ENCODE data around the gene AGMO. TPM values are rescaled to one million over a fixed set of nuclear protein-coding genes. Genes with fewer than 3 reads are reported as not detected.

AGMO gene
- total RNA-seq, 1 donor from 2014 or later: not detected

DNA sequence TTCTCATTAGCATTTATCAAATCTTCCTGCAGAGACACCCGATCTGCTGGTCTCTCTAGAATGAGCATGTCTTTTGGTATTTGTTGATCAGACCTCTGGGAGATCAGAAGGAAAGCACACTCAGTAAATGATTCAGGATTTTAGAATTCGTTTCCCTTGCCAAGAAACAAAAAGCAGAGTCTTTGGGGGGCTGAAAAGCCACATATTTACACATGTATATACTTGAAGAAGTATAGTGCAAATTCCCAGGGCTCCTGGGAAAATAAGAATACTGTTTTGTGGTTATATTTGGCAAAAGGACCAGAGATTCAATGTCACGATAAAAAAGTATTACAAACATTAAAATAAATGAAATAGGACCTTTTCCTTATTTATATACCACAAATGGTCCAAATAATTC is 100.2 kb downstream of the AGMO start:
- no peak overlapping the region for H3K27ac Mint-ChIP-seq

DNA sequence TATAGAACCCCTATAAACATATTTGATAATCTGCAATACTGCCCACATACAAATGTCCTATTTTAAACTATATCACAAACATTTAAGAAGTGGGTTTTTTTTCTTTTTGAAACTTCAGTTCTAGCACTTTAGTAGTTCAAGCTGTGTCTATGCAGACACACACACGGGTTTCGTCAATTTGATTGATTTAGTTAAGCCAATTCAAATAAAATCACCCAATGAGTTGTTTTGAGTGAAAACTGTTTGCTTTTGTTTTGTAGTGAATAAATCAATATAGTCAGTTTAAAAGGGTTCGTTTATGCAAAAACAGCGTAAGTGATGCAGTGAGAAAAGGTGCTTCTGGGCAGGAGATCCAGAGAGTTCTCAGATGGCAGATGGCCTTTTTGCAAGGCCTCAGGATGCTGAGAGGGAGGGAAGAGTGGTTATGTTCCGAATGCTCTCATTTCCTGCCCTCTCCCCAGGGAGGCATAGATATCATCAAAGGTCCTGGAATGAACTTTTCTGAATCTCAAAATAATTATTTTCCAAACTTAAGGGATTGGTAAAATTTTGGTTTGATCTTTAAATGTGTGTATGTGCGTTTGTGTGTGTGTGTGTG is 102.7 kb downstream of the AGMO start:
- DNase-seq (ENCODE audit: low spot score): no peak
- H3K36me3 Mint-ChIP-seq (ENCODE audit: low read depth): no peaks in the 10 kb centered on the region
- no peak overlapping the region for H3K4me3 Mint-ChIP-seq (ENCODE audit: low read depth)
- no peaks in the 10 kb centered on the region for H3K4me1 Mint-ChIP-seq (ENCODE audit: low read depth)
- no peaks in the 10 kb centered on the region for H3K9me3 Mint-ChIP-seq
- H3K27me3 Mint-ChIP-seq (ENCODE audit: low read depth): no peaks in the 10 kb centered on the region
- intact Hi-C loops (cut with micrococcal nuclease): no loop called here
- no peak overlapping the region for H3K27ac Mint-ChIP-seq

More for the DNA sequence above, 100.2 kb downstream of the AGMO start:
- peaks cover 3% of the 10 kb centered on the region for H3K9me3 Mint-ChIP-seq
- no peaks in the 10 kb centered on the region for H3K36me3 Mint-ChIP-seq (ENCODE audit: low read depth)
- intact Hi-C loops (cut with micrococcal nuclease): no loop called here
- no peaks in the 10 kb centered on the region for H3K27me3 Mint-ChIP-seq (ENCODE audit: low read depth)
- H3K4me3 Mint-ChIP-seq (ENCODE audit: low read depth): no peak overlapping the region
- H3K4me1 Mint-ChIP-seq (ENCODE audit: low read depth): no peaks in the 10 kb centered on the region
- DNase-seq (ENCODE audit: low spot score): no peak

- no peak overlapping the region for H3K4me3 Mint-ChIP-seq (ENCODE audit: low read depth)
- intact Hi-C loops (cut with micrococcal nuclease): no loop called here
- no peak overlapping the region for H3K27ac Mint-ChIP-seq
- H3K4me1 Mint-ChIP-seq (ENCODE audit: low read depth): no peaks in the 10 kb centered on the region
- H3K27me3 Mint-ChIP-seq (ENCODE audit: low read depth): no peaks in the 10 kb centered on the region
- DNase-seq (ENCODE audit: low spot score): no peak
- no peaks in the 10 kb centered on the region for H3K36me3 Mint-ChIP-seq (ENCODE audit: low read depth)
- peaks cover 2% of the 10 kb centered on the region for H3K9me3 Mint-ChIP-seq
These were observed 103.5 kb downstream of the AGMO start for GRCh38 chr7:15457990-15458955.

DNA sequence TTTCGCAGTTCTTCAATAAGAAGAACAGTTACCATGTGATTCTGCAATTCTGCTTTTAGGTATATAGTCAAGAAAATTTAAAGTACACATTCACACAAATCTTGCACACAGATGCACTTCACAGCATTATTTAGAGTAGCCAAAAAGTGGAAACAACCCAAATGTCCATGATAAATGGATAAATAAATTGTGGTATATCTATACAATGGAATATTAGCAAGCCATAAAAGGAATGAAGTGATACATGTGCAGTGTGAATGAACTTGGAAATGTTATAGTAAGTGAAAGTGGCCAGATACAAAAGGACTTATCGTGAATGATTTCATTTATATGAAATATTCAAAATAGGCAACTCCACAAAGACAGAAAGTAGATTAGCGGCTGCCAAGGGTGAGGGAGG is 109.1 kb downstream of the AGMO start:
- H3K36me3 Mint-ChIP-seq (ENCODE audit: low read depth): no peaks in the 10 kb centered on the region
- H3K4me1 Mint-ChIP-seq (ENCODE audit: low read depth): no peaks in the 10 kb centered on the region
- no peak overlapping the region for H3K4me3 Mint-ChIP-seq (ENCODE audit: low read depth)
- no peak for DNase-seq (ENCODE audit: low spot score)
- intact Hi-C loops (cut with micrococcal nuclease): no loop called here
- H3K9me3 Mint-ChIP-seq: peaks cover 11% of the 10 kb centered on the region
- H3K27ac Mint-ChIP-seq: no peak overlapping the region
- H3K27me3 Mint-ChIP-seq (ENCODE audit: low read depth): no peaks in the 10 kb centered on the region

GRCh38 chr7:15446722-15447121 is 115.1 kb downstream of the AGMO start:
- Mint-ChIP-seq H3K9me3 (peaks cover 32% of the 10 kb centered on the region), H3K27ac (no peak overlapping the region), H3K27me3 (ENCODE audit: low read depth) (no peaks in the 10 kb centered on the region), H3K4me1 (ENCODE audit: low read depth) (no peaks in the 10 kb centered on the region), H3K36me3 (ENCODE audit: low read depth) (no peaks in the 10 kb centered on the region), H3K4me3 (ENCODE audit: low read depth) (no peak overlapping the region)
- intact Hi-C loops (cut with micrococcal nuclease): no loop called here
- DNase-seq (ENCODE audit: low spot score): no peak

DNA sequence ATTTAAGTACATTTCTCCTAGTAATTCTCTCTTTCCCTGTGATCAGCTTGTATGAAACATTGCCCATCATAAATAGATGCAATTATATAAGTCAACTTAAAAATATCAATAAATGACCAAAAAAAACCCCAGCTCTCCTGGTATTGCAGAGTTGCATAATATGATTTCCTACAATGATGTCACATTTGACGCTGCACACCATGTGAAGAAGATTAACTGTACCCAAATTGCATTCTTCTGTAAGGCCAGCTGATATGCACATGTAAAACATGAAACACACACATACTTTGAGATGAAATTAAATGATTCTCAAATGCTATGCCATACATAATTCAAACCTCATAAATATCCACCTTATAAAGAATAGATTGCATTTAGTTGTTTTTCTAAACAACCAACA is 115.5 kb downstream of the AGMO start:
- Mint-ChIP-seq H3K27me3 (ENCODE audit: low read depth) (no peaks in the 10 kb centered on the region), H3K9me3 (peaks cover 33% of the 10 kb centered on the region), H3K36me3 (ENCODE audit: low read depth) (no peaks in the 10 kb centered on the region), H3K4me1 (ENCODE audit: low read depth) (no peaks in the 10 kb centered on the region), H3K4me3 (ENCODE audit: low read depth) (no peak overlapping the region), H3K27ac (no peak overlapping the region)
- DNase-seq (ENCODE audit: low spot score): no peak
- intact Hi-C loops (cut with micrococcal nuclease): no loop called here

DNA sequence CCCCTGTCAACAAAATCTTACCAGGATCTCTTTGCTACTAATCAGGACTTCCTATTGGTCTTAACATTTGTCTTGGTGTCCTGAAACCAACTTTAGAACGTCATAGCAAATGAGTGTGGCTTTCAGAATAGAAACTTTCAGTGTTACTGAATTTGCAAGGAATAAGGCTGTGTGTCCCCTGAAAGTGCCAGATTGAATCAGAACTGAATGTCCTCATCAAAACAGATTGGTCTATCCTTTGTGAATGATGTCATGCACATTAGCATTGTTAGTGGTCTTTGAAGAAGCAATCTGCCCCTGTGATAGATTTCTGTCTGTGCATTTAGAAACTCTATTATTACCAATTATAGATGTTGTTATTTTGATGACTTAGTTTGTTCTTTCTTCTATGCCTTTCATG is 119.9 kb downstream of the AGMO start:
- intact Hi-C loops (cut with micrococcal nuclease): no loop called here
- no peak overlapping the region for H3K4me3 Mint-ChIP-seq (ENCODE audit: low read depth)
- H3K27me3 Mint-ChIP-seq (ENCODE audit: low read depth): no peaks in the 10 kb centered on the region
- no peaks in the 10 kb centered on the region for H3K36me3 Mint-ChIP-seq (ENCODE audit: low read depth)
- peaks cover 39% of the 10 kb centered on the region for H3K9me3 Mint-ChIP-seq
- no peaks in the 10 kb centered on the region for H3K4me1 Mint-ChIP-seq (ENCODE audit: low read depth)
- H3K27ac Mint-ChIP-seq: no peak overlapping the region
- DNase-seq (ENCODE audit: low spot score): no peak

GRCh38 chr7:15440482-15440881 is 121.3 kb downstream of the AGMO start:
- no peaks in the 10 kb centered on the region for H3K4me1 Mint-ChIP-seq (ENCODE audit: low read depth)
- DNase-seq (ENCODE audit: low spot score): no peak
- H3K9me3 Mint-ChIP-seq: peaks cover 40% of the 10 kb centered on the region
- no peaks in the 10 kb centered on the region for H3K27me3 Mint-ChIP-seq (ENCODE audit: low read depth)
- intact Hi-C loops (cut with micrococcal nuclease): no loop called here
- no peaks in the 10 kb centered on the region for H3K36me3 Mint-ChIP-seq (ENCODE audit: low read depth)
- no peak overlapping the region for H3K4me3 Mint-ChIP-seq (ENCODE audit: low read depth)
- no peak overlapping the region for H3K27ac Mint-ChIP-seq

- H3K4me3 Mint-ChIP-seq (ENCODE audit: low read depth): no peak overlapping the region
- H3K27me3 Mint-ChIP-seq (ENCODE audit: low read depth): no peaks in the 10 kb centered on the region
- no peak for DNase-seq (ENCODE audit: low spot score)
- H3K36me3 Mint-ChIP-seq (ENCODE audit: low read depth): no peaks in the 10 kb centered on the region
- H3K27ac Mint-ChIP-seq: no peak overlapping the region
- intact Hi-C loops (cut with micrococcal nuclease): no loop called here
- no peaks in the 10 kb centered on the region for H3K4me1 Mint-ChIP-seq (ENCODE audit: low read depth)
- peaks cover 42% of the 10 kb centered on the region for H3K9me3 Mint-ChIP-seq
These were observed 122.0 kb downstream of the AGMO start for GRCh38 chr7:15439853-15440252.

- no peak overlapping the region for H3K27ac Mint-ChIP-seq
- no peak for DNase-seq (ENCODE audit: low spot score)
- H3K27me3 Mint-ChIP-seq (ENCODE audit: low read depth): no peaks in the 10 kb centered on the region
- no peaks in the 10 kb centered on the region for H3K4me1 Mint-ChIP-seq (ENCODE audit: low read depth)
- intact Hi-C loops (cut with micrococcal nuclease): no loop called here
- H3K36me3 Mint-ChIP-seq (ENCODE audit: low read depth): no peaks in the 10 kb centered on the region
- no peak overlapping the region for H3K4me3 Mint-ChIP-seq (ENCODE audit: low read depth)
- peaks cover 18% of the 10 kb centered on the region for H3K9me3 Mint-ChIP-seq
These were observed 128.7 kb downstream of the AGMO start for GRCh38 chr7:15433151-15433550.

DNA sequence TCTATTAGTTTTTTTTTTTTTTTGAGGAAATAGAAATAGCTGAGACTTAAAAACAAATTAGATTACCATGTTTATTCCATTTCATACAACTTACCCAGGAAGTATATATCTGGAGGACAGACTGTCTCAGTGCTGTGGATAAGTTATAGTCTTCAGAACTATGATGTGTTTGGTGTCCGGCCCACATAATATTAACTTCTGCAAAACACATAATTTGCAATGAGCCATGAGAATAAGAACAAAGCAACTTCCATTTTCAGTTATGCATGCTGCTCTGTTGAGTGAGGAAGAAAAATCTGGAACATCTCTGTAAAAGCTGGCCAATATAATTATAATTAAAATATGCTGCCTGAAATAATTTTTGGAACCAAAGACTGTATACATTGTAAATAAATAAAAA is 130.9 kb downstream of the AGMO start:
- DNase-seq (ENCODE audit: low spot score): no peak
- intact Hi-C loops (cut with micrococcal nuclease): no loop called here

DNA sequence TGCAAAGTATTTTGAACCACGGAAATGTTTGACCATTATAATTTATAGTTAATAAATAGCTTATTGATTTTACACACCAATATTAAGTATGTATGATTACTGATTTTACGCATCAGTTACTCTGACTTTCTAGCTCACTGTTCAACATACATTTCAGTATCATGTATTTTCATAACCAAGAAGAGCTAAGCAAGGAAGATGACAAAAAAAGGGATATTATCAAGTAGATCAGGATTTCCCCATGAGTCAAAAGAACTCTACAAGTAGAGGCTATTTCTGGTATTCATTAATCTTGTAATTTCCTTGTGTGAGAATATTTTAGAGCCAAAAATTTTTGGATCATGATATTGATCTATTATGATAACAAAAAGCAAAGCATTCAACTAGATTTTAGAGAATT is 131.6 kb downstream of the AGMO start:
- Mint-ChIP-seq H3K4me3 (ENCODE audit: low read depth) (no peak overlapping the region), H3K4me1 (ENCODE audit: low read depth) (no peaks in the 10 kb centered on the region), H3K9me3 (peaks cover 17% of the 10 kb centered on the region), H3K27me3 (ENCODE audit: low read depth) (no peaks in the 10 kb centered on the region), H3K27ac (no peak overlapping the region), H3K36me3 (ENCODE audit: low read depth) (no peaks in the 10 kb centered on the region)
- DNase-seq (ENCODE audit: low spot score): no peak
- intact Hi-C loops (cut with micrococcal nuclease): no loop called here

More for the DNA sequence above, 130.9 kb downstream of the AGMO start:
- H3K27ac Mint-ChIP-seq: no peak overlapping the region
- H3K27me3 Mint-ChIP-seq (ENCODE audit: low read depth): no peaks in the 10 kb centered on the region
- no peak overlapping the region for H3K4me3 Mint-ChIP-seq (ENCODE audit: low read depth)
- H3K4me1 Mint-ChIP-seq (ENCODE audit: low read depth): no peaks in the 10 kb centered on the region
- H3K9me3 Mint-ChIP-seq: peaks cover 20% of the 10 kb centered on the region
- H3K36me3 Mint-ChIP-seq (ENCODE audit: low read depth): no peaks in the 10 kb centered on the region

GRCh38 chr7:15424468-15424867 is 137.3 kb downstream of the AGMO start:
- no peak overlapping the region for H3K27ac Mint-ChIP-seq
- no peak for DNase-seq (ENCODE audit: low spot score)
- H3K9me3 Mint-ChIP-seq: peaks cover 25% of the 10 kb centered on the region
- H3K36me3 Mint-ChIP-seq (ENCODE audit: low read depth): no peaks in the 10 kb centered on the region
- H3K4me3 Mint-ChIP-seq (ENCODE audit: low read depth): no peak overlapping the region
- H3K27me3 Mint-ChIP-seq (ENCODE audit: low read depth): no peaks in the 10 kb centered on the region
- intact Hi-C loops (cut with micrococcal nuclease): no loop called here
- H3K4me1 Mint-ChIP-seq (ENCODE audit: low read depth): no peaks in the 10 kb centered on the region
